HepG2 (cell line): Measurements from ENCODE around the gene CCK. TPM values are rescaled to one million over a fixed set of nuclear protein-coding genes. Genes with fewer than 3 reads are reported as not detected.
A peak's percentile ranks its signal among the peaks of the same experiment; 100 is the strongest.

Source experiments
- ATAC-seq: fragments of 200-7000 bp; cut with Tn5 transposase; 3 replicates; pipeline ENCODE4 v1.9.1; 2020; ENCODE audit warnings: mild to moderate bottlenecking, moderate library complexity
- BruUV-seq: library from RNA; stranded (reverse); fragments of 400-500 nt; replicated peaks from 2 replicates; lab custom pipeline; 2021; lab: Mats Ljungman, UMichigan
- CTCF ChIA-PET: fragments of 300-600 bp; formaldehyde crosslinking; extraction: SDS; loops from one replicate; lab custom pipeline; 2021; ENCODE audit warnings: low total read pairs, inconsistent platforms, low intra/inter-chr PET ratio; lab: Yijun Ruan, JAX
- POLR2A ChIA-PET: fragments of 350-600 bp; sonication (Branson Sonifier 250); formaldehyde crosslinking; loops from one replicate; lab custom pipeline; 2020; ENCODE audit warnings: antibody characterized with exemption, inconsistent platforms; lab: Yijun Ruan, JAX
- DNase-seq: peaks from one replicate; pipeline ENCODE4 v3.0.0-alpha.2; 2015; ENCODE audit warnings: low spot score
- FAIRE-seq: peaks from 3 replicates; lab custom pipeline; 2011; peaks lifted over from hg19 to GRCh38; lab: Jason Lieb, UNC
- H2AFZ ChIP-seq: one replicate; pipeline ENCODE4 v1.6.1; 2011; ENCODE audit warnings: low read length, inconsistent platforms
- H3K27ac ChIP-seq: fragments of 300-600 bp; 3 replicates; pipeline ENCODE4 v1.8.0; 2011; ENCODE audit warnings: mixed run types, mild to moderate bottlenecking, mixed read lengths, low read length, inconsistent platforms; ENCODE audit not compliant: insufficient read depth; ENCODE audit errors: extremely low read length
- H3K27me3 ChIP-seq, 2 experiments: fragments of 200-600 bp in 1 of 2; 2 replicates in 1 of 2; 3 replicates in 1 of 2; pipeline versions ENCODE4 v1.6.0 to v1.8.0; 2011; ENCODE audit warnings: low read length in 2 of 2, mild to moderate bottlenecking in 2 of 2, moderate library complexity in 2 of 2, inconsistent platforms in 1 of 2; ENCODE audit not compliant: insufficient read depth in 2 of 2, control insufficient read depth in 1 of 2
- H3K36me3 ChIP-seq, 2 experiments: fragments of 200-600 bp in 1 of 2; replicated peaks in 1 of 2; 2 replicates in 1 of 2; 3 replicates in 1 of 2; pipeline versions ENCODE4 v1.5.1 to v1.8.0; 2011; ENCODE audit warnings: low read length in 2 of 2, inconsistent platforms in 1 of 2; ENCODE audit not compliant: insufficient read depth in 2 of 2, control insufficient read depth in 1 of 2
- H3K4me1 ChIP-seq: 2 replicates; pipeline ENCODE4 v1.5.1; 2012; ENCODE audit warnings: low read length, inconsistent platforms; ENCODE audit not compliant: insufficient read depth
- H3K4me2 ChIP-seq: 2 replicates; pipeline ENCODE4 v1.6.0; 2011; ENCODE audit warnings: low read depth, low read length, inconsistent platforms
- H3K4me3 ChIP-seq, 3 experiments: fragments of 200-600 bp in 1 of 3; sonication (generic), shearing (Covaris generic) in 1 of 3; replicated peaks in 1 of 3; 2 replicates each; pipeline ENCODE4 v1.5.1; 2011 to 2016; ENCODE audit warnings: low read length in 3 of 3, inconsistent platforms in 2 of 3, low read depth in 2 of 3, mild to moderate bottlenecking in 2 of 3, control low read depth in 1 of 3, mixed read lengths in 1 of 3; ENCODE audit not compliant: insufficient read depth in 1 of 3
- H3K79me2 ChIP-seq: one replicate; pipeline ENCODE4 v1.6.1; 2011; ENCODE audit warnings: low read length, inconsistent platforms; ENCODE audit not compliant: insufficient read depth
- H3K9ac ChIP-seq: 2 replicates; pipeline ENCODE4 v1.6.0; 2011; ENCODE audit warnings: mild to moderate bottlenecking, low read depth, low read length, inconsistent platforms; ENCODE audit not compliant: insufficient read depth
- H3K9me3 ChIP-seq: 2 replicates; pipeline ENCODE4 v1.5.1; 2012; ENCODE audit warnings: mild to moderate bottlenecking, low read length
- H4K20me1 ChIP-seq: 2 replicates; pipeline ENCODE4 v1.6.0; 2011; ENCODE audit warnings: inconsistent platforms, mild to moderate bottlenecking, low read length, moderate library complexity; ENCODE audit not compliant: insufficient read depth
- ELK4 ChIP-seq: sonication (generic); formaldehyde crosslinking; IDR thresholded peaks from 2 replicates; pipeline ENCODE4 v1.9.0; 2021; ENCODE audit warnings: missing genetic modification reagents, borderline replicate concordance
- FOXO4 ChIP-seq: sonication (generic); formaldehyde crosslinking; conservative IDR thresholded peaks from 2 replicates; pipeline ENCODE4 v1.8.1; 2023; ENCODE audit warnings: missing genetic modification reagents
- GABPA ChIP-seq, 2 experiments: IDR thresholded peaks; 2 replicates each; pipeline ENCODE4 v1.6.1; 2011 to 2016; ENCODE audit warnings: low read depth in 2 of 2, low read length in 1 of 2, missing biosample characterization in 1 of 2, missing genetic modification characterization in 1 of 2
- KMT2B ChIP-seq: IDR thresholded peaks from 2 replicates; pipeline ENCODE4 v1.6.1; 2016; ENCODE audit warnings: missing genetic modification reagents, missing compliant biosample characterization
- MYC ChIP-seq: sonication (generic); formaldehyde crosslinking; IDR thresholded peaks from 2 replicates; pipeline ENCODE4 v1.9.0; 2021; ENCODE audit warnings: missing genetic modification reagents, borderline replicate concordance
- ONECUT2 ChIP-seq: sonication (generic); formaldehyde crosslinking; IDR thresholded peaks from 2 replicates; pipeline ENCODE4 v1.4.0; 2020; ENCODE audit warnings: missing genetic modification reagents
- PRMT3 ChIP-seq: sonication (generic); formaldehyde crosslinking; IDR thresholded peaks from 2 replicates; pipeline ENCODE4 v1.8.1; 2022; ENCODE audit warnings: low read depth, mild to moderate bottlenecking, moderate library complexity, missing genetic modification reagents, borderline replicate concordance
- RARA ChIP-seq: IDR thresholded peaks from 2 replicates; pipeline ENCODE4 v1.6.1; 2016; ENCODE audit warnings: missing genetic modification reagents, missing compliant biosample characterization
- RXRA ChIP-seq: sonication (generic); formaldehyde crosslinking; IDR thresholded peaks from 2 replicates; pipeline ENCODE4 v1.5.1; 2020; ENCODE audit warnings: missing genetic modification reagents
- TBL1XR1 ChIP-seq: fragments of 150-350 bp; IDR thresholded peaks from 2 replicates; pipeline ENCODE4 v1.6.1; 2014; ENCODE audit warnings: borderline replicate concordance, low read length; ENCODE audit not compliant: partially characterized antibody
- ZNF224 ChIP-seq: sonication (generic); formaldehyde crosslinking; IDR thresholded peaks from 2 replicates; pipeline ENCODE4 v1.5.0; 2020; ENCODE audit warnings: mild to moderate bottlenecking, missing genetic modification reagents
- ZNF263 ChIP-seq: sonication (generic); formaldehyde crosslinking; IDR thresholded peaks from 2 replicates; pipeline ENCODE4 v1.4.0; 2020; ENCODE audit warnings: missing genetic modification reagents
- ZNF451 ChIP-seq: sonication (generic); formaldehyde crosslinking; IDR thresholded peaks from 2 replicates; pipeline ENCODE4 v1.5.0; 2020; ENCODE audit warnings: mild to moderate bottlenecking, missing genetic modification reagents
- ZNF569 ChIP-seq: sonication (generic); formaldehyde crosslinking; IDR thresholded peaks from 2 replicates; pipeline ENCODE4 v1.5.0; 2020; ENCODE audit warnings: mild to moderate bottlenecking, missing genetic modification reagents, moderate library complexity, borderline replicate concordance
- WGBS: methylation state at CpG from one replicate; pipeline ENCODE4 v1.1.6; 2017; ENCODE audit warnings: low lambda C conversion rate; 5-methylcytosine and 5-hydroxymethylcytosine counted together
- in situ Hi-C: cut with HindIII; loops from 2 replicates; pipeline ENCODE4 v1.10.0; 2017; ENCODE audit warnings: low pct_unique_long_range_greater_than_20kb; ENCODE audit not compliant: extremely low pct_ligation_motif_present
- intact Hi-C: fragments of 100-400 bp; cut with micrococcal nuclease; formaldehyde crosslinking; loops from one replicate; pipeline ENCODE4 v1.10.0; 2022; ENCODE audit not compliant: unreplicated experiment
- polyA plus RNA-seq, 8 experiments: library from polyadenylated mRNA; depleted of rRNA in 3 of 8; stranded (reverse) in 7 of 8; unstranded in 1 of 8; fragments of >200 nt; fragmentation: Illumina TruSeq in 4 of 8; extraction: Trizol in 4 of 8; gene quantifications; 2 replicates each; pipeline versions ENCODE4 v1.2.1 to v1.2.3, GENCODE V29; 2011 to 2016; ENCODE audit warnings: low read depth in 4 of 8, missing spikeins in 1 of 8, mixed read lengths in 1 of 8; ENCODE audit not compliant: insufficient read depth in 1 of 8
- total RNA-seq, 5 experiments: library from RNA; depleted of rRNA; stranded (reverse); fragments of >200 nt; fragmentation: Illumina TruSeq; extraction: Trizol; gene quantifications; 2 replicates each; pipeline ENCODE4 v1.2.3, GENCODE V29; 2016; ENCODE audit warnings: low read depth in 1 of 5

Gene CCK
- total and polyA plus RNA-seq, 2 of the 13 experiments (the other 11 are each of a cell fraction or from before 2014, with no cell fraction given): not detected

- TF ChIP-seq ZNF569 (CRISPR knock-in tag) (no peak), KMT2B (CRISPR knock-in tag) (no peak), FOXO4 (CRISPR knock-in tag) (no peak), ZNF263 (CRISPR knock-in tag) (peak; percentile 80), RXRA (CRISPR knock-in tag) (no peak), ELK4 (CRISPR knock-in tag) (no peak)
These were observed 51.9 kb downstream of the CCK start (continued) for GRCh38 chr3:42214064-42214463.

GRCh38 chr3:42213417-42213816, 52.6 kb downstream of the CCK start:
- Histone ChIP-seq H3K9ac (no peak overlapping the region), H4K20me1 (no peaks in the 10 kb centered on the region), H3K79me2 (no peaks in the 10 kb centered on the region), H3K27me3 (no peaks in the 10 kb centered on the region), H3K4me3 (no peak overlapping the region), H3K4me1 (0 out of 2 replicates have a peak, but pooled peaks cover 11% of the 10 kb centered on the region), H3K27ac (no peak overlapping the region), H2AFZ (no peak overlapping the region), H3K9me3 (no peaks in the 10 kb centered on the region), H3K36me3 (peaks cover 27 to 47% of the 10 kb centered on the region in 2 experiments), H3K4me2 (no peak overlapping the region)
- BruUV-seq: no TSS peak
- DNase-seq (no peak), FAIRE-seq (no peak), ATAC-seq (no peak)
- 97% methylated on average over 6 of the region's 6 CpGs for WGBS
- in situ Hi-C loops: no loop called here
- TF ChIP-seq MYC: no peak
- TF ChIP-seq RARA: no peak
- no peak for TF ChIP-seq PRMT3 (CRISPR knock-in tag)
- TF ChIP-seq GABPA (IDR thresholded peaks at IDR 0.05; ENCODE audit: low read depth, low read length): no peak
- TF ChIP-seq GABPA (CRISPR knock-in tag; IDR thresholded peaks at IDR 0.05; ENCODE audit: low read depth): no peak
- no peak for TF ChIP-seq ZNF224 (CRISPR knock-in tag)
- TF ChIP-seq ONECUT2 (CRISPR knock-in tag): no peak
- TF ChIP-seq TBL1XR1: no peak
- TF ChIP-seq ZNF451: no peak
- intact Hi-C loops: no loop called here
- CTCF ChIA-PET: no interaction called here
- POLR2A ChIA-PET: no interaction called here
